Brain microvascular endothelial cell (primary cell): ENCODE results near the gene LAMA3.

ENCODE experiments used
- DNase-seq: peaks from one replicate; pipeline ENCODE4 v3.0.0-alpha.2; 2020
- H3K27ac ChIP-seq: fragments of 250-450 bp; sonication (Bioruptor Pico); 2 replicates; pipeline ENCODE4 v1.5.1; 2020; ENCODE audit warnings: mild to moderate bottlenecking, moderate library complexity
- H3K27me3 ChIP-seq: fragments of 250-450 bp; sonication (Bioruptor Pico); replicated peaks from 2 replicates; pipeline ENCODE4 v1.5.1; 2020; ENCODE audit warnings: mild to moderate bottlenecking
- H3K36me3 ChIP-seq: fragments of 250-450 bp; sonication (Bioruptor Pico); replicated peaks from 2 replicates; pipeline ENCODE4 v1.5.1; 2020; ENCODE audit warnings: mild to moderate bottlenecking
- H3K4me3 ChIP-seq: 2 replicates; pipeline ENCODE4 v1.5.1; 2011; ENCODE audit warnings: low read depth, mild to moderate bottlenecking, control low read depth, low read length, moderate library complexity
- CTCF ChIP-seq: IDR thresholded peaks from 2 replicates; pipeline ENCODE4 v1.5.1; 2011; ENCODE audit warnings: low read depth, mild to moderate bottlenecking, moderate library complexity, low read length, control low read depth, inconsistent platforms; ENCODE audit errors: missing control alignments
- in situ Hi-C: cut with HindIII; loops from 2 replicates; pipeline ENCODE4 v1.10.0; 2017; ENCODE audit warnings: low sequenced_read_pairs, low pct_ligation_motif_present

LAMA3 gene

GRCh38 chr18:23809415-23809814, 120.2 kb downstream of the LAMA3 start:
- in situ Hi-C loops, result no loop called here
- no peak for TF ChIP-seq CTCF
- H3K27me3 ChIP-seq, result no peaks in the 10 kb centered on the region

DNA sequence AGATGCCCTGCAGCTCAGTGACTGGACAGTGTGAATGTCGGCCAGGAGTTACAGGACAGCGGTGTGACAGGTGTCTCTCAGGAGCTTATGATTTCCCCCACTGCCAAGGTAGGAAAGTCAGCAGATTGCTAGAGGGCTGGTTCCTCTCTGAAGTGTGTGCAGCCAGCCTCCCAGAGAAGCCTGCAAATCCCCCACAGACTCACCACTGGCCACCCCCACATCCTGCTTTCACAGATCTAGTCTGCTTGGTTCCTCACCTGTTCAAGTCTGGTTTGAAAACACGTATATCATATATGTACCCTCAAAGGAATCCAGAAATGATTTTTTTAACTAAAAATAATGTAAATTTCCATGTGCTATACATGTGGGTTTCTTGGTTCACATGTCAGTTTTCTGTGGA, 121.1 kb downstream of the LAMA3 start:
- TF ChIP-seq CTCF, result no peak
- H3K36me3 ChIP-seq, result no peaks in the 10 kb centered on the region
- in situ Hi-C loops, result no loop called here
- no peak overlapping the region for H3K27ac ChIP-seq
- H3K4me3 ChIP-seq, result no peak overlapping the region
- no peaks in the 10 kb centered on the region for H3K27me3 ChIP-seq
- DNase-seq, result no peak

More at GRCh38 chr18:23809415-23809814, 120.2 kb downstream of the LAMA3 start:
- Histone ChIP-seq H3K27ac (no peak overlapping the region), H3K36me3 (no peaks in the 10 kb centered on the region), H3K4me3 (no peak overlapping the region)
- no peak for DNase-seq

GRCh38 chr18:23811176-23811575, 121.9 kb downstream of the LAMA3 start:
- no peaks in the 10 kb centered on the region for H3K36me3 ChIP-seq
- no peak for DNase-seq
- no peaks in the 10 kb centered on the region for H3K27me3 ChIP-seq
- H3K4me3 ChIP-seq, result no peak overlapping the region
- H3K27ac ChIP-seq, result no peak overlapping the region
- in situ Hi-C loops, result no loop called here
- TF ChIP-seq CTCF, result no peak

DNA sequence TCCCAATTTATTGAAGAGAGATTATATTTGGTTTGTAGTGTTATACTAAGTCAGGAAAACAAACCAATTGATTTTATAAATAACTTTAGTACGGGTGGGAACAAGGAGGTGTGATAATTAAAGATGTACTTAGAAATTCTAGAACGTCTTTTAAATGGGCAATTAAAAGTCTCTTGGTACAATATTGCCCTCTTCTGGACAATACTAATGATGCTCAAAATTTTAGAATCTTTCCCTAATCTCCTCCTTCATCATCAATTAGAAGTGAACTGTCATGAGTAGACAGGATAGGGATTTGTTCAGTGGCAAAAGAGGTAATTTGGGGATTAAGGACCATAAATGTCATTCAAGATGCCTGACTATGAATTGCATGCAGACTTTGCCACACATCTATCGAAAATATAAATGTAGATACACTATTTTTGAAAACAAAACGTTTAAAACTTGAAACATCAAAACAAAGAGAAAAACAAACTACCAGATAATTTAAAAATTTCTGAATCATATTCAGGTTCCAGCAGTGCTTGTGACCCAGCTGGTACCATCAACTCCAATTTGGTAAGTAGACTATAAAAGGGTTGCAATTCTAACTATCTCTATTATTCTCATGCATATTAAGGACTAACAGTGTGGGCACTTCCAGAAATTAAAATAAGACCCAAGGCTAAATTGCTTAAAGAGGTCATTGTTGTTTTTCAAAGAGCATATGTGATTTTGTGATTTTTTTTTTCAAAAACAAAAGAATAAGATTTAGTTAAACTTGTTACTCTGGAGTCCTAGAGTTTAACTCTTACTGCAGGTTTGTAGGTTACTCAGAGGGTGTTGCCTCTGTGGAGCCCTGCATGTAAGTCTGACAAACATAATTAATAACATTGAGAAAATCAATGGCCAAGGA, 123.5 kb downstream of the LAMA3 start:
- Histone ChIP-seq H3K36me3 (no peaks in the 10 kb centered on the region), H3K4me3 (no peak overlapping the region), H3K27ac (no peak overlapping the region), H3K27me3 (no peaks in the 10 kb centered on the region)
- no peak for DNase-seq
- in situ Hi-C loops, result no loop called here
- no peak for TF ChIP-seq CTCF

GRCh38 chr18:23814991-23815614, 125.8 kb downstream of the LAMA3 start:
- in situ Hi-C loops, result no loop called here
- Histone ChIP-seq H3K27ac (no peak overlapping the region), H3K4me3 (no peak overlapping the region), H3K27me3 (no peaks in the 10 kb centered on the region), H3K36me3 (no peaks in the 10 kb centered on the region)
- no peak for TF ChIP-seq CTCF
- no peak for DNase-seq
